Measurements from ENCODE around the gene SNX21.
"Not testable (repeated sequence)": the region's sequence is repeated elsewhere in the genome, so short reads cannot be mapped to it uniquely, and the experiment has no call there.

Gene SNX21

GRCh38 chr20:45848969-45849582 is 15.5 kb downstream of the SNX21 start:
- in situ Hi-C loops (cut with MboI; ENCODE audit: low sequenced_read_pairs): no loop called here

GRCh38 chr20:45850238-45850637 is 16.6 kb downstream of the SNX21 start:
- in situ Hi-C loops (cut with MboI; ENCODE audit: low sequenced_read_pairs): no loop called here

- in situ Hi-C loops (cut with MboI; ENCODE audit: low sequenced_read_pairs): no loop called here
Measured at GRCh38 chr20:45850926-45851325, 17.3 kb downstream of the SNX21 start.

GRCh38 chr20:45851501-45851900 is 17.9 kb downstream of the SNX21 start:
- in situ Hi-C loops (cut with MboI; ENCODE audit: low sequenced_read_pairs): no loop called here

DNA sequence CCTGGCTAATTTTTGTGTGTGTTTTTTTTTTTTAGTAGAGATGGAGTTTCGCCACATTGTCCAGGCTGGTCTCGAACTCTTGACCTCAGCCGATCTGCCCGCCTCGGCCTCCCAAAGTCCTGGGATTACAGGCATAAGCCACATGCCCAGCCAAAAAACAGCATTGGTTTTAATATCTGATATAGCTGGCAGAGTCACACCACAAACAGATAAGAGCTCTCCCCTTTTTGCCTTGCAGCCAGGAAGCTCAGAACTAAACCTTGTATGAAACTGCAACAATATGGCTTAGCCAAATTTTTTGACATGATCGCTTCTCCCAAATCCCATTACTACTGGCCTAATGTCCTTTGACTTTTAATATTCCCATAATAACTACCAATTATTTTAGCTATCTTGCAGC is 18.7 kb downstream of the SNX21 start:
- in situ Hi-C loops (cut with MboI; ENCODE audit: low sequenced_read_pairs): no loop called here

DNA sequence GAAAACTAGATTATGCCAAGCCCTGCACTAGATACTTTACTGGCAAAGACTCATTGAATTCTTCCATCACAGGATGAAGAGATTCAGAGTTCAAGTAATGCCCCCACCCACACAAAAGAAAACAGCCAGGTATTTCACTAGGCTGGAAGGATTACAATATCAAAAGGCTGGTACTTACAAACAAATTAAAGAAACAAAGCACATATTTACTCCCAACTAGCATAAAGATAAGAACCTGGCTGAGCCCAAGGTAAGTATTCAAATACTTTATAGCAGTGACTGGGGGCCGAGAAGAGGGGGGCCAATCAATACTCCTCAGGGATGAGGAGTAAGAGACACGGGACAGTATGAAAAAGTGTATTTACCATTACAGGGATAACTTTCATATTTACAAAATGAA is 19.9 kb downstream of the SNX21 start:
- in situ Hi-C loops (cut with MboI; ENCODE audit: low sequenced_read_pairs): no loop called here

DNA sequence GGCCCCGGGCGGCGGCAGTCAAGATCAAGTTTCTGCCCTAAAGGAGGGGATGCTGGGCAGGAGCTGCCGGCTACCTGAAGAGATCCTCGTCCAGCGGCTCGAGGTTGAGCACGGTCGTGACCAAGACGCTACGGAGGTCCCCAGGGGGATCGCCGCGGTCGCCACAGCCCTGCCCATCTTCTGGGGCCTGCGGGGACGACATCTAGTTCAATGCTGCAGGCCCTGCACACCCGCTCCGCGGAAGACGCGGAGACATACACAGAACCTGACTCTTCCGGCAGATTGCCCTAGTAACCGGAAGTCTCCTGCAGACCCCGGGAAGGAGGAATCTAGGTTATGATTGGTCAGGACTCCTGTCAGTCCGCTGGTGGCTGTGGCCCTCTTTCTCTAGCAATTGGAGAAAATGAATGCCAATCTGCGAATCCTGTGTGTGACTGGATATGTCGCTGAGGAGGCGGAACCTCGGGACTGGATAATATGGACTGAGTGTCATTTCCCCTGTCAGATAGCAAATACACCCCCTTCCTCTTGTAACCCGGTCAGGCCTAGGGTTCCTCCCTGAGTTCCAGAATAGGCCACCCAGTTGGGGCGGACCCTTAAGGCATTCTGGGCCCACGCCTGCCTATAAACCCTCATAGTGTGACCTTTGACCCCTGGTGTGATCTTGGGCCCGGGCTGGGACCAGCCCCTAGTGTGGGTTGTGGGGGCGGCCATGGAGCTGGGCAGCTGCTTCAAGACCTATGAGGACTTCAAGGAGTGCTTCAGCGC is 23.7 kb downstream of the SNX21 start, which contains the start of the genes ACOT8 and ZSWIM3:
Gene ACOT8, minus strand, starts transcription at position 279 of the 768 bp plus-strand sequence. Its CDS starts 77 bp downstream, at position 202.
Gene ZSWIM3, plus strand, starts transcription at position 501 of the 768 bp plus-strand sequence. Its CDS starts 212 bp downstream, at position 713.
- in situ Hi-C loops (cut with MboI; ENCODE audit: low sequenced_read_pairs): no loop called here

DNA sequence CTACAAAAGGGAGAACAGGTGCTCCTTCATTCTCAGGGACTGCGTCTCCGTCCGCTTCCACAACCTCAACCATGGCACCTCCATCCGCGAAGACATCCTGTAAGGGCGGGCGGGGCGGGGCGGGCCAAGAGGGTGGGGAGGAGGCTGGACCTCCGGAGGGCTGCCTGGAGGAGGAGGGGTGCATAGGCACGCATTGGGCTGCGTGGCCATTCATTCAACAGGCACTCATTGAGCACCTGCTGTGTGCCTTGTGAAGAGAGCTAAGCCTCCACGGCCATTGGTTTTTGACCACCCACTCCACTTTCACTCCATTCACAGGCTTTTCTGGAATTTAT is 24.2 kb downstream of the SNX21 start:
- in situ Hi-C loops (cut with MboI; ENCODE audit: low sequenced_read_pairs): no loop called here

DNA sequence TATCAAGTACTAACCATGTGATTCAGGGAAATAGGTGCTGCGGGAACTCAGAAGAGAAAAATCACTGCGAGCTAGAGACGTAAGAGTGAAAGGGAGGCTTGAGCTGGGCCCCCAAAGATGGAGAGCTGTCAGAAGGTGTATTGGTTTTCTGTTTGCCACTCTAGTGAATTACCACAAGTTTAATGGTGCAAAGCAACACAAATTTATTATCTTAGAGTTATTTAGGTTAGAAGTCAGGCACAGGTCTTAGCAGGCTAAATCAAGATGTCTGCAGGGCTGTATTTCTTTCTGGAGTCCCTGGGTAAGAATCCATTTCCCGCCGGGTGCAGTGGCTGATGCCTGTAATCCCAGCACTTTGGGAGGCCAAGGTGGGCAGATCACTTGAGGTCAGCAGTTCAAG is 26.3 kb downstream of the SNX21 start:
- in situ Hi-C loops (cut with MboI; ENCODE audit: low sequenced_read_pairs): no loop called here

DNA sequence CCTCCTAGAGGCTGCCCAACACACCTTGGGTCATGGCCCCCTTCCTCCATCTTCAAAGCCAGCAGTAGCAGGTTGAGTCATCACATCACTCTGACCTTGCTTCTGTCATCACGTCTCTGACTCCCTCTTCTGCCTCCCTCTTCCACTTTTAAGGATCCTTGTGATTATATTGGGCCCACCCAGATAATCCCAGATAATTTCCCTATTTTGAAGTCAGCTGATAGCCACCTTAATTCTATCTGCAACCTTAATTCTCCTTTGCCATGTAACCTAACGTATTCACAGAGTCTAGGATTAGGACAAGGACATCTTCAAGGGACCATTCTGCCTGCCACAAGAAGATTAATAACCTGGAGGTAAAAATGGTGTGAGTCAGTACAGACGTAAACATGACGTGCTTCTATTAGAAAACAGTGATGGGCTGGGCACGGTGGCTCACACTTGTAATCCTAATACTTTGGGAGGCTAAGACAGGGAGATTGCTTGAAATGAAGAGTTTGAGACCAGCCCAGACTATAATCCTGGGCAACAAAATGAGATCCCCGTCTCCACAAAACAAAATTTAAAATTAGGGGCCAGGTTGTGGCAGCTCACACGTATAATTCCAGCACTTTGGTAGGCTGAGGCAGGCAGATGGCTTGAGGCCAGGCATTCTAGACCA is 27.1 kb downstream of the SNX21 start:
- in situ Hi-C loops (cut with MboI; ENCODE audit: low sequenced_read_pairs): no loop called here

GRCh38 chr20:45861221-45862075 is 27.8 kb downstream of the SNX21 start:
- in situ Hi-C loops (cut with MboI; ENCODE audit: low sequenced_read_pairs): no loop called here

GRCh38 chr20:45863543-45864470 is 30.2 kb downstream of the SNX21 start:
- in situ Hi-C loops (cut with MboI; ENCODE audit: low sequenced_read_pairs): no loop called here

GRCh38 chr20:45866454-45866853 is 32.9 kb downstream of the SNX21 start:
- in situ Hi-C loops (cut with MboI; ENCODE audit: low sequenced_read_pairs): no loop called here

GRCh38 chr20:45867136-45867818 is 33.7 kb downstream of the SNX21 start:
- in situ Hi-C loops (cut with MboI; ENCODE audit: low sequenced_read_pairs): no loop called here

GRCh38 chr20:45867819-45868176 is 34.2 kb downstream of the SNX21 start:
- in situ Hi-C loops (cut with MboI; ENCODE audit: low sequenced_read_pairs): no loop called here

DNA sequence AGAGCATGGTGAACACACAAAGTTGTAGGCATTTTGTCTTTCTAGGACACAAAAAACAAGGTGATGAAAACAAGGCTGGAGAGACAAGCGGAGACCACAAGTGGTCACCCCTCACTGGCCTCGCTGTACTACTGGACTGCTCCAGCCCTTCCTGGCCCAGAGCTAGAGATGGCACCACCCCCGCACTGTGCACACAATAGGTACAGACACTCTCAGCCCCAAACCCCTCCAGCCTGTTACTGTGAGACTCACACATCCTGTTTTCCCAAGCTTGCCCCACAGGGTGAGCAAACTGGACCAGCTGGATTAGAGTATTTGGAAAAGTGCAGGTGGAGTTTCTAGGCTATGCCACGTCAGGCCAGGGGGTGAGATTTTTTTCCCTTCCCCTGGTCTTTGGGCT is 39.0 kb downstream of the SNX21 start:
- in situ Hi-C loops (cut with MboI; ENCODE audit: low sequenced_read_pairs): no loop called here

- in situ Hi-C loops (cut with MboI; ENCODE audit: low sequenced_read_pairs): no loop called here
Measured at GRCh38 chr20:45873409-45874103, 40.0 kb downstream of the SNX21 start.

DNA sequence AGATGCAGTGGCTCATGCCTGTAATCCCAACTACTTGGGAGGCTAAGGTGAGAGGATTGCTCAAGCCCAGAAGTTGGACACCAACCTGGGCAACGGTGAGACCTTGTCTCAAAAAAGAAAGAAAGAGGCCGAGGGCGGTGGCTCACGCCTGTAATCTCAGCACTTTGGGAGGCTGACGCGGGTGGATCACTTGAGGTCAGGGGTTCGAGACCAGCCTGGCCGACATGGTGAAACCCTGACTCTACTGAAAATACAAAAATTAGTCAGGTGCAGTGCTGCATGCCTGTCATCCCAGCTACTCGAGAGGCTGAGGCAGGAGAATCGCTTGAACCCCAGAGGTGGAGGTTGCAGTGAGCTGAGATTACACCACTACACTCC is 40.5 kb downstream of the SNX21 start:
- in situ Hi-C loops (cut with MboI; ENCODE audit: low sequenced_read_pairs): not testable (repeated sequence)

- in situ Hi-C loops (cut with MboI; ENCODE audit: low sequenced_read_pairs): no loop called here
Measured at GRCh38 chr20:45874576-45874975, 41.0 kb downstream of the SNX21 start.
